HFF-Myc (cell line): Measurements from ENCODE around the gene EZR.
"Not testable (repeated sequence)": the region's sequence is repeated elsewhere in the genome, so short reads cannot be mapped to it uniquely, and the experiment has no call there.

ENCODE experiments used
- DNase-seq: peaks from one replicate; pipeline ENCODE4 v3.0.0-alpha.2; 2011; ENCODE audit warnings: low read depth; ENCODE audit errors: extremely low read depth
- H3K4me3 ChIP-seq: replicated peaks from 2 replicates; pipeline ENCODE4 v1.5.1; 2011; ENCODE audit warnings: low read depth, mild to moderate bottlenecking, control low read depth, low read length
- CTCF ChIP-seq: IDR thresholded peaks from 2 replicates; pipeline ENCODE4 v1.5.1; 2012; ENCODE audit warnings: mild to moderate bottlenecking, low read depth, low read length, control low read depth; ENCODE audit errors: missing control alignments

EZR gene

GRCh38 chr6:158841358-158841757, 22.2 kb upstream of the EZR start:
- no peak for DNase-seq
- TF ChIP-seq CTCF = no peak
- H3K4me3 ChIP-seq = no peak overlapping the region

- no peak overlapping the region for H3K4me3 ChIP-seq
- TF ChIP-seq CTCF = no peak
- DNase-seq = no peak
Measured at GRCh38 chr6:158840465-158840864, 21.3 kb upstream of the EZR start.

GRCh38 chr6:158839796-158840195, 20.6 kb upstream of the EZR start:
- no peak for TF ChIP-seq CTCF
- DNase-seq = no peak
- H3K4me3 ChIP-seq = no peak overlapping the region

GRCh38 chr6:158838790-158839189, 19.6 kb upstream of the EZR start:
- DNase-seq, H3K4me3 ChIP-seq: not testable (repeated sequence)

GRCh38 chr6:158837684-158838625, 18.8 kb upstream of the EZR start:
- no peak overlapping the region for H3K4me3 ChIP-seq
- no peak for DNase-seq
- no peak for TF ChIP-seq CTCF

- TF ChIP-seq CTCF = no peak
- no peak for DNase-seq
- no peak overlapping the region for H3K4me3 ChIP-seq
Measured at GRCh38 chr6:158836625-158837311, 17.6 kb upstream of the EZR start.

- no peak for DNase-seq
- TF ChIP-seq CTCF = no peak
- H3K4me3 ChIP-seq = no peak overlapping the region
Measured at GRCh38 chr6:158835616-158836221, 16.6 kb upstream of the EZR start.
